GM19463 (cell line): ENCODE measurements around the gene PNISR.
A peak's percentile ranks its signal among the peaks of the same experiment; 100 is the strongest.
"Not testable (repeated sequence)": the region's sequence is repeated elsewhere in the genome, so short reads cannot be mapped to it uniquely, and the experiment has no call there.

ENCODE experiments used
- ATAC-seq: cut with Tn5 transposase; IDR thresholded peaks from one replicate; pipeline ENCODE4 v1.9.1; 2021; ENCODE audit warnings: mild to moderate bottlenecking, moderate library complexity; ENCODE audit not compliant: unreplicated experiment

The PNISR gene, protein sequence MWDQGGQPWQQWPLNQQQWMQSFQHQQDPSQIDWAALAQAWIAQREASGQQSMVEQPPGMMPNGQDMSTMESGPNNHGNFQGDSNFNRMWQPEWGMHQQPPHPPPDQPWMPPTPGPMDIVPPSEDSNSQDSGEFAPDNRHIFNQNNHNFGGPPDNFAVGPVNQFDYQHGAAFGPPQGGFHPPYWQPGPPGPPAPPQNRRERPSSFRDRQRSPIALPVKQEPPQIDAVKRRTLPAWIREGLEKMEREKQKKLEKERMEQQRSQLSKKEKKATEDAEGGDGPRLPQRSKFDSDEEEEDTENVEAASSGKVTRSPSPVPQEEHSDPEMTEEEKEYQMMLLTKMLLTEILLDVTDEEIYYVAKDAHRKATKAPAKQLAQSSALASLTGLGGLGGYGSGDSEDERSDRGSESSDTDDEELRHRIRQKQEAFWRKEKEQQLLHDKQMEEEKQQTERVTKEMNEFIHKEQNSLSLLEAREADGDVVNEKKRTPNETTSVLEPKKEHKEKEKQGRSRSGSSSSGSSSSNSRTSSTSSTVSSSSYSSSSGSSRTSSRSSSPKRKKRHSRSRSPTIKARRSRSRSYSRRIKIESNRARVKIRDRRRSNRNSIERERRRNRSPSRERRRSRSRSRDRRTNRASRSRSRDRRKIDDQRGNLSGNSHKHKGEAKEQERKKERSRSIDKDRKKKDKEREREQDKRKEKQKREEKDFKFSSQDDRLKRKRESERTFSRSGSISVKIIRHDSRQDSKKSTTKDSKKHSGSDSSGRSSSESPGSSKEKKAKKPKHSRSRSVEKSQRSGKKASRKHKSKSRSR

DNA sequence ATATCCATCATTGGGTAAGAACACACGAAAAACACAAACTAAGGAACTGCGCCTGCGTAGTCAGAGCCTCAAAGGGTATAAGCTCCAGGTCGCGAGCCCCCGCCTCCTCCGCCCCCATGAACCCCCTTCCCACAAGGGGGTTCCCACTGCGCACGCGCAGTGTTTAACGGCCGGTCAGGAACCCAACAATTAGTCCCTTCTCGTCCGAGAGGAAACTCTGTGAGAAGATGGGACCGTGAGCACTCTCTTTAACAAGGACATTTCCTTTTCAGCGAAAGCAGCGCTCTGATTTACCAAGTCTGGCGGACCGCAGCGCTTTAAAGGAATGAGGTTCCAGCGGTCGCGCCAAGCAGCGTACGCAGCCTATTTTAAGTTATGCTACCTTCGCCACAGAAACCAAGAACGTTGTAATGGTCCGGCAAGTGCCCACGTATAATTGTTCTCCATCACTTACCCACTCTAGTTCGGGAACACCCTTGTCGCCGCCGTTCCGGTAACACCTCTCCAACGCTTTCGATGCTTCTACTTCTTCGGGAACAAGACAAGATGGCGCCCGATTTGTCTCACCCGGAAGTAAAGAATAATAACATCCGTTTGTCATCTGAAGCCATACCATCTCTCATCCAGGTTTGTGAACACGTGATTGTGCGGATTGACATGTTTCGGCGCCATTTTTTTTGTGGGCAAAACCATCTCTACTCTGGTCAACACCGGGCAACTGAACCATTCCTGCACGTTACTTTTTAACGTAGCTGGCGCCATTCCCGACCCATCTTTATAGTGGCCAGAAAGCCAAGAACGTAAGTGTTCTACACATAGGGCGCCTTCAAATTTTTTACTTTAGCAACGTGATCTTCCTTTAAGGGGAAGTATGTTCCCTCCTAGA, at the start of gene PNISR:
TSS of gene PNISR (minus strand) at position 548 of the 886 bp plus-strand sequence. CDS start 10,649 bp downstream, outside the sequence.
- peak; percentile 83 for ATAC-seq

- ATAC-seq = no peak
These were observed 48.6 kb upstream of the PNISR start for GRCh38 chr6:99473730-99474129.

GRCh38 chr6:99471638-99472037, 46.5 kb upstream of the PNISR start:
- ATAC-seq = no peak

DNA sequence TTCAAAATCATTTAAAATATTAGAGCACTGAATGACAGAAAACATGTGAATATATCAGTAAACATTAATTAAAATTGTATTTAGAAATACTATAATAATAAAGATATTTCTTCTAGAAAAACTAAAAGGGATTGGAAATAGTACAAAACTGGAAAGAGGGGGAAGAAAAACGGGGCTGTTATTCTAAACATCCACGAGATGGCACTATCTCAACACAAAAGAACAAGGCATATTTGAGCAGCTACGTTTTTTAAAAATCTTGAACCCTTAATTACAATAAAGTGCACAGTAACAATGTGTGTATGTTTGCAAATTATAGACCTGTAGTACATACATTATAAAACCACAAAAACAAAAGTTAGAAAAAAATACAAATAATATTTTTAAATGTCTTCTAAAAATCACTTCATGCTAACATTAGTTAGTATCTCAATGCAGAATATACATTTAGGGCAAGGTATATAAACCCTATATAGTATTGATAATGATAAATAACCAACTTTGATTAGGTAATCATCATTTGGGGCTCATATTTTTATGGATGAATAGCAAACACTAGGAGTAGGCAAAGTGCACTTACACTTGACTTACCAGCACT, 42.5 kb upstream of the PNISR start:
- ATAC-seq = peak; percentile 62

- ATAC-seq = not testable (repeated sequence)
These were observed 34.0 kb upstream of the PNISR start for GRCh38 chr6:99459133-99459532.

DNA sequence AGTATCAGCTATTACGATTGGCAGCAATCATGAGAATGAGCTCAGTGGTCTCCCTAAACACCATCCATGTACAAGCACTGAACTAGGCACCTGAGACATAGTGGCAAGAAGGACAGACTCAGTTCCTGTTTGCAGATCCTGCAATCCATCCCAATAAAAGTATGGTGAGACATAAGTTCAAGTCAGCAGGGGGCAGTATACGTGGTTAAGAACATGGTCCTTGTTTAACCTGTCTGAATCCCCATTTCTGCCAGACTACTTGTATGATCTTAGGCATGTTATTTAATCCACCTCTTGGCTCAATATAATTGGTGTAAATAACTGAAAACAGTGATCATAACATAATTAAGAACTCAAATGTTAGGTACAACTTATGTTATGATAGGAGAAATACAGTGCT, 33.2 kb upstream of the PNISR start:
- ATAC-seq = peak; percentile 45

DNA sequence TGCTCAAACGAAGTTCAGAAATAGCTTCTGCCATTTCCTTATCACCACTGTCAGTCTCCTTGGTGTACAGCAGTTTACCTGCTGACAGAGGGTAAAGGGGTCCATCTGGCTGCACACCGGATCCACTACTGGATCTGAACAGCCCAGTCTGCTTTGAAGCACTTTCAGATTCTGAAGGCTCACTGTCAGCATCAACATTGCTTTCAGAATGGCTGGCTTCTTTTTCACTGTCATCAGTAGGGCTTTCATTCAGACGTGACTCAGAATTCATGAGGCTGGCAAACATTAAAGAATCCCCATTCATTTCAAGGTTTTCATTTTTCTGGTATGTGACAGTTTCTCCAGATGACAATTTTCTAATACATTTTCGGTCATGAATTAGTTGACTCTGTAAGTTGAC, 21.0 kb upstream of the PNISR start:
- no peak for ATAC-seq

DNA sequence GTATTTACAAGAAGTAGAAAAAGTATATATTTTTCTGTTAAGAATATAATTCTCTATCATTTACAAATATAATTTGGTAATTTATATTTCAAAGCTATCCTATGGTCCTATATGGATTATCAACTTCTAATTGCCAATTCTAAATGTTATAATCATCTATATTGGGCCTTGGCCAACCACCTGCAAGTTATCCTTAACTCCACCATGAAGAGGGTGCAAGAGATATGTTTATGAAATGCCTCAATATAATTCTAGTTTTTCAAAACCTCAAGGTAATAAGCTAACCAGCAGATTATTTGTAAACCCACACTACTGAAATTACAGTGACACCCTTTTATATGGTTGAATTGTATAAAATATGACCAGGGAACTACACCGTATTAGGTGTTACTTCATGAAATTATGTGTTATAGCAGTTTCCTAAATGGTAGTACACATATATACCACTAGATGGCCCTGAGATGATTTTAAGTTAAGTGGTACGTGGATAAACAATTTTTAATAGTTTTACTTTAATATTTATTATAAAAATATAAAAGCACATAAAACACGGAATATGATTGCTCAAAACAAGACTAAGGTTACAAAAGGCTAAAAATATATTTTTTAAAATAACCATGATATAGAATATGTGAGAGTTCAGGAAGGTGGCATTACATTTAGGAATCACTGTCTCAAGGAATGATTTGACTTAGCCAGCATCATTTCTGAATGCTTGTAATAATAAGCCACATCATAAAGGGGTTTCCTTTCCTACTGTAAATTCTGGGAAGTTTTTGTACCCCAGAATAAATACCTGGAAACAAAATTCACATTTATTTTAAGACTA, 9.8 kb upstream of the PNISR start:
- ATAC-seq = peak; percentile 80

DNA sequence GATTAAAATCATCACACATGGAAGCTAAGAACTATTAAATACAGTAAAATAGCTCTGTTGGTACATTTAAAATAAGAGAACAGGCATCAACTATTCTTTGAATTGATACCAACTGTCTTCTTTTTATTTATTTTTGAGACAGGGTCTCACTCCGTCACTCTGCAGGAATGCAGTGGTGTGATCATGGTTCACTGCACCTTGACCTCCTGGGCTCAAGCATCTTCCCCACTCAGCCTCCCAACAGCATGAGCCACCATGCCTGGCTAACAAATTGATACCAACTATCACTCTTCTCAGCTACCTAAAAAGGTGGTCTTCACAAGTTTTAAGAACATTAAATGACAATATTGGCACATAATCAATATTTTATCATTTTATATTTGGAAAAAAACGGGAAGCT, 7.8 kb upstream of the PNISR start:
- no peak for ATAC-seq

GRCh38 chr6:99431901-99432300, 6.8 kb upstream of the PNISR start:
- no peak for ATAC-seq

DNA sequence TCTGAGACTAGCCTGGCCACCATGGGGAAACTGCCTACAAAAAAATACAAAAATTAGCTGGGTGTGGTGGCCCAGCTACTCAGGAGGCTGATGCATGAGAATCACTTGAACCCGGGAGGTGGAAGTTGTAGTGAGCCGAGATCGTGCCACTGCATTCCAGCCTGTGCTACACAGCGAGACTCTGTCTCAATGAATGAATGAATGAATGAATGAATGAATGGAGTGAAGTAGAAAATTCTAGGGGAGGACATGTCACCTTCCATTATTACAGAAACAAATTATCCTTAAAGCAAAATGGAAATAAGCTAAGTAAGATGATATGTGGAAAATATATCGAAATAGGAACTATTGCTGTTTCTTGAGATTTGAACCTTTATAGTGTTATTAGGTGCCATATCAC, 2.9 kb upstream of the PNISR start:
- no peak for ATAC-seq

DNA sequence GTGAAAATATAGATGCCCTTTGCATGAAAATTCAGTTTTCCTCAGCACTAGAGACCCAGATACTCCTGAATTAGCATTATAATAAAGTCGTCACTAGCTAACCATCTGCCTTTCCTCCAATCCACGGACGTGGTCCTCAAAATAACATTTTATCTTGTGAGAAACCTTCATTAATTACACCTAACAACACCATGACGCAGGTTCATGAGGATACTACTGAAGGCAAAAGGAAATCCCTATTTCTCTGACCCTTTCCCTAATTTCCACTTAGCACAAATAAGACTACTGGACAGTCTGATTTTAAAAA, 1.3 kb upstream of the PNISR start:
- no peak for ATAC-seq

DNA sequence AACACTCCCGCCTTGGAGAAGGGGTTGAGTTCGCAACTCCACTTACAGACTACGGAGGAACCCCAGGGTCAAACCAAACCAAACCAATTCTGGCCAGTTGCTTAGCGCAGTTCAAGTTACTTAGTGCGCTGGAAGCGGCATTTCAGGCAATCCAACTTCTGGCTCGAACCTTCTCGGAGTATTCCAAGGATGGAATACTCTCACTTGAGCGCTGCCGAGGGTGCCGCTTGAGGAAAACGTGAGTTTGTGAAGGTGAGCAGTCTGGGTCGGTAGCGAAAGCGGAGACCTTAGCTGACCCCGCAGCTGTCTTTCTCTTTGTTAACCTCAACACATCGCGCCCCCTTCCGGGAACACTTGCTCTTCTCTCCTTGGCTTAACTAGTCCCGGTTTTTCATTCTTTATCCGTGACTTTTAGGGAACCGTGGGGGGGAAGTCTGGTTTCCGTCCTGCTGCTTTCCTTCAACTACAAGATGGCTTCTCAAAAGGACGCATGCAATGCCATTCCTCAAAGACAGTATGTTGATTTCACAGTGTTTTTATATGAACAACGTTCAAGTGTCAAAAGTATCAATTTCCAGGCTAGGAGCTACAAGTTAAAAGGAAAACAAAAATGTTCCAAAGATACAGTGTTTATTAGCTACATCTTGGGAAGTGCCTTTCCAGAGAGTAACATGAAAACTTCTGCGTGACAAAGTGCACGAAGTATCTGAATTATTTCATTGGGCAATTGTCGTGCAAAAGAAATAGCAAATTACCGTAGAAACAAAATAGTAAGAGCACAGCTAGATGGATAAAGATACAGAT, 741 bp upstream of the PNISR start:
- peak; percentile 48 for ATAC-seq

DNA sequence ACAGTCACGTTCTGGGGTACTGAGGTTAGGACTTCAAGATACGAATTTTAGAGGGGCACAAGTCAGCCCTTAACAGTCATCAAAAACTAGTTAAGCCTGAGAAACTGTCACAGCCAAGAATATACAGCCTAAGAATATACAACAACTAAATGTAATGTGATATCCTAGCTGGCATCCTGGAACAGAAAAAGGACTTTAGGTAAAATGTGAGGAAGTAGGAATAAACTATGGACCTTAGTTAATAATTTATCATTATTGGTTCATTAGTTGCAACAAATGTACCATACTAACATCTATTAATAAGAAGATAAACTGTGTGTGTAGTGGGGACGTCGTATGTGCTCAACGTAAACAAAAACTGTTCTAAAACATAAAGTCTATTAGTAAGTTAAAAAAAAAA, 1.1 kb downstream of the PNISR start:
- no peak for ATAC-seq

DNA sequence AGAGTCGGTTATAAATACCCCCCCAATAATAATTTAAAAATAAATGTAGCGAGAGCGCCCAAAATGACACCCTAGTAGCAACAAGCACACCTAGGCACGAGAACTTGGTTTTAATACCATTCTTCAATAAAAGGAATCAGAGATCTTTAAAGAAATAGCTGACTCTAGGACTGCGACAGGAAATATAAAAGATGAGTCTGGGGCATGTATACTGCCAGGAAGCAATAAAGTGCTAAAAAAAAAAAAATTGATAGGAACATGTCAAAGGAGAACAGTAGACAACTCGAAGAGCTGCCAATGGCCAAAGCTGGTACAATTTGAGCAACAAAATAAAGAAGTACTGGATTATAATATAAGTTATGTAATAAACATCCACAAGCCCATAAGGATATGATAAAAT, 2.2 kb downstream of the PNISR start:
- no peak for ATAC-seq

DNA sequence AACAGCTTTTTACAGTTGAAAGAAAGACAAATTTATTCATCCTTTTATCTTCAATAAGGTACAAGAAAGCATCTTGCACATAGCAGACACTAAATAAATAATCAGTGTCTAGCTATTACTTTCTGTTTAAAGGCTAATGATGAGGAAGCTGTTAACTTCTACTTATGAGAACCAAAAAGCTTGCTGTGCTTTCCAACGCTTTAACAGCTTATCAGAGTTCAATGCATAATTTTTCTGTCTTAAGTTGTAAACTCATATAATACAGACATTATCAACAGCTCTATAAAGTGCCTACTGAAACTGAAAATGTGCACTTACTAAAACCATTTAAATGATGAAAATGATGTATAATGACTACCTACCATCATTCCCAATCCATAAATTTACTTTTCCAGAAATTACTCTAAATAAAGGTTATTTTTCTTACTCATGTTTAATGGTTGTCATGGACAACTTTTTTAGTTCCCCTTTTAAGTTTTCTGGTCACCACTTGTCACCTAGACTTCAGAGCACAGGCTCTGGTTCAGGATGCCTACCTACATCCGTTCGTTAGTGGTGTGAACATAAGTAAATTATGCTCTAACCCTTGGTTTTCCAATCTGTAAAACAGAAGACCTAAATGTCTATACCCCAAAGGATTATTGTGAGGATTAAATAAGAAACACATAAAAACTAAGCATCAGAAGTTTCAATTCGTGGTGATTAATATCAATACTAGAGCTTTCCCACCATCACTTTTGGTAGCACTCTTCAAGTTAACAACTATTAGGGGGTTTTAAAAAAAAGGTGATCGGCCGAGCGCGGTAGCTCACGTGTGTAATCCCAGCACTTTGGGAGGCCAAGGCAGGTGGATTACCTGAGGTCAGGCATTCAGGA, 8.0 kb downstream of the PNISR start:
- peak; percentile 79 for ATAC-seq

DNA sequence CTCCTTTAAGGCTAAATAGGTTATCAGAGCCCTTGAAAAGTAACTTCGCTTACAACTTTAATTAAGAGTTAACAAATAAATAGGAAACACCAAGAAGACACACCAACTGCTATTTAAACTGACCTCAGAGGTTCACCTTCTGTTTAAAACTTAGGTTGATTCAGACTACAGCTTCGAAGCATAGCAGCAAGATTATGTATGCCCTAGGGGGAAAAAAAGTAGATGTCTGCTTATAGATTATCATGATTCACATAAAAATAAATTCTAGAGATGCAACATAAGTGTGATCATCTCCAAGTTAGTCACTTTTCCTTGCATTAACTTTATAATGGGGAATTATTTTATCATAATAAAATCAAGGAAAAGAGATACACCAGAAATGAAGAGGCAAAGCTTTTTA, 8.9 kb downstream of the PNISR start:
- no peak for ATAC-seq

- ATAC-seq = no peak
These were observed 9.7 kb downstream of the PNISR start for GRCh38 chr6:99415446-99415845.
